HG03432 (cell line): ENCODE results near the gene FBXW7.

Source experiments
- ATAC-seq: cut with Tn5 transposase; IDR thresholded peaks from one replicate; pipeline ENCODE4 v1.9.1; 2021; ENCODE audit warnings: mild to moderate bottlenecking, moderate library complexity; ENCODE audit not compliant: unreplicated experiment

Gene FBXW7

GRCh38 chr4:152476796-152477195 is 59.1 kb downstream of the FBXW7 start:
- ATAC-seq, result no peak

DNA sequence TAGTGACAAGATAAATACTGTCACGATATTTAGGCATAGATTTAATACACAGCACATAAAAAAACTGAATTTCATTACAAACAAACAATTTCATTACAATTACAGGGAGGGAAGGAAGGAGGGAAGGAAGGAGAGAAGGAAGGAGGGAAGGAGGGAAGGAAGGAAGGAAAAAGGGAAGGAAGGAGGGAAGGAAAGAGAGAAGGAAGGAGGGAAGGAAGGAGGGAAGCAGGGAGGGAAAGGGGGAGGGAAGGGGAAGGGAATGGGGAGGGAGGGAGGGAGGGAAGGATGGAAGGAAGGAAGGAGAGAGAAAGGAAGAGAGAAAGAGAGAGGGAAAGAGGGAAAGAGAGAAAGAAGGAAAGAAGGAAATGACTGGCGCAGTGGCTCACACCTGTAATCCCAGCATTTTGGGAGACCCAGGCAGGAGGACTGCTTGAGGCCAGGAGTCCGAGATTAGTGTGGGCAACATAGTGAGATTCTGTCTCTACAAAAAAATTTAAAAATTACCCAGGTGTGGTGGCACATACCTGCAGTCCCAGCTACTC is 64.6 kb downstream of the FBXW7 start:
- ATAC-seq, result no peak

DNA sequence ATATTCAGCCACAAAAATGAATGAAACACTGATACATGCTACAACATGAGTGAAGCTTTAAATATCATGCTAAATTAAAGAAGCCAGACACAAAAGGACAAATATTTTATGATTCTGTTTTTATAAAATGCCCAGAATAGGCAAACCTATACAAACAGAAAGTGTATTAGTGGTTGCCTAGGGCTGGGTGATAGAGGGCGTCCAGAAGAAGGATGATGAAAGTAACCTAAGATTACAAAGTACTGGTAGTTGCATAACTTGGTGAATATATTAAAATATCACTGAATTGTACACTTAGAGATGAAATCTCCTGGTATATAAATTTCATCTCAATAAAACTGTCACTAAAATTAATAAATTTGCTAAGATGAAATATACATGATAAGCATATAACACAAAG is 67.5 kb downstream of the FBXW7 start:
- no peak for ATAC-seq

- no peak for ATAC-seq
Observed at GRCh38 chr4:152467101-152467500, 68.8 kb downstream of the FBXW7 start.

DNA sequence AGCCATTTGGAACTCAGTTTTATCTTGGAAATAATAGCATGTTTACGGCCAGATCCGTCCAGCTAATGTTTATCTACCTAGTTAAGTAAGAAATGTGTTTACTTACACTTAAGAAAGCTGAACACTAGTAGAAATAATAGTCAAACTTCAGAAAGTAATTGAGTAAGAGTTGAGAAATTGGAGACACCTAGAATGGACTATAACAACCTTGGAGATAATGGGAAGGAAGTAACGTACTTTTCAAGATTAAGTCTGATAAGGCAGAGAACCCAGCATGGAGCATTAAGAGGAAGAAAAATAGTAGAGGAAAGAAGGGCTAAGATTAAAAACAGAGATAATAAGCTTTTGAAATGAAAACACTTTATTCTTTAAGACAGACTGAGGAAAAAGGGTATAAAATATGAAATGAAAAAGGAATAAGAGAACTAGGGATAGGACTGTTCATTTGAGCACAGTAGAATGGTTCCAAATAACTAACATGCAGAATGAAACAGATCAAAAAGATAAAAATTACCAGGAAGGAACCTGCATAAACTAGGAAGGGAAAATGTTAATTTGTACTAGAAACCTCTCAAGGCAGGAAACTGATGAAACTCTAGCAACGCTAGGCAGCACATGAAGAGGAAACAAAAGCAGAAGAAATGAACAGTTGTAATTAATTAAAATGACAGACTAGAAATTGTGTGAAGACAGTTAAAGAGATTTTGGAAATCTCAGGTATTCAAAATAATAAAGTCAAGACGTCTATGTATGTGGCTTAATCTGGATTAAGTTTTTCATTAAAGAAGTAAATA is 71.7 kb downstream of the FBXW7 start:
- no peak for ATAC-seq

GRCh38 chr4:152463562-152463961 is 72.3 kb downstream of the FBXW7 start:
- ATAC-seq, result no peak

DNA sequence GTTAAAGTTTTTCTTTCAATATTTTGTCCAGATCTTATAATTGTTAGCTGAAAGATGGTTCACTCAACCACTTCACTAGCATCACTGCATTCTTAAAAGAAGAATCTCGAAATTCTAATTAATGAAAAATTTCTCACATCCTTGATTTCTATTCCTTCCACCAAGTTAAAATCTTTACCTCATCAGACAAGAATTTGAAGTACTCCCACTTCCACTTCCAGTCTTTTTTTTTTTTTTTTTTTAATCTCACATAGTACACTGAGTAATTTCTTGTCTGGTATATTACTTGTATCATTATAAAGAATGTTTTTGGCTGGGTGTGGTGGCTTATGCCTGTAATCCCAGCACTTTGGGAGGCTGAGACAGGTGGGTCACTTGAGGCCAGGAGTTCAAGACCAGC is 73.2 kb downstream of the FBXW7 start:
- no peak for ATAC-seq

GRCh38 chr4:152462047-152462446 is 73.8 kb downstream of the FBXW7 start:
- ATAC-seq, result peak; percentile 74

- peak; percentile 31 for ATAC-seq
Observed at GRCh38 chr4:152460488-152460887, 75.4 kb downstream of the FBXW7 start.

GRCh38 chr4:152459326-152459725 is 76.6 kb downstream of the FBXW7 start:
- no peak for ATAC-seq

DNA sequence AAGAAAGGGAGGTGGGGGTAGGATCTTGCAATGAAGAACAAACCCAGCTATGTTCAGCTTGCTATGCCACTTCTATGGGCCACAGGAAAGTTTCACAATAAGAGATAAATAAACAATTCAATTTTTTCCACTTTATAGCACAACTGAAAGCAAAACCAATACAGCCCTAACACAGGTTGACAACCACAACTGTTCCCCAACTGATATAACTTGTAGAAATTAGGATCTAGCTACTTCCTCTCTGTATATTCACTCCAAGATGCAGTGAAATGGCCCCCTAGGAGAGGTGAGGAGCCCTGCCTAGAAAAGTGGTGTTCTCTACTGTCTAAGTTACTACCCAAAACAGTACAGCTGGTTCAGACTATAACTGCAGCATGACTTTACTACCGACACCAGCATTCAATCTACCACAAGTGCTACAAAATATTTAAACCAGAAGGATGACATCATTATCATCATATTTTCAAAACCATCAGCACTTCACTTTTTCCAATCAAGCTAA is 77.0 kb downstream of the FBXW7 start:
- ATAC-seq, result peak; percentile 36

GRCh38 chr4:152456609-152457008 is 79.3 kb downstream of the FBXW7 start:
- ATAC-seq, result no peak

- no peak for ATAC-seq
Observed at GRCh38 chr4:152455311-152455710, 80.6 kb downstream of the FBXW7 start.

GRCh38 chr4:152454398-152455011 is 81.4 kb downstream of the FBXW7 start:
- no peak for ATAC-seq

GRCh38 chr4:152451496-152451895 is 84.4 kb downstream of the FBXW7 start:
- ATAC-seq, result no peak

DNA sequence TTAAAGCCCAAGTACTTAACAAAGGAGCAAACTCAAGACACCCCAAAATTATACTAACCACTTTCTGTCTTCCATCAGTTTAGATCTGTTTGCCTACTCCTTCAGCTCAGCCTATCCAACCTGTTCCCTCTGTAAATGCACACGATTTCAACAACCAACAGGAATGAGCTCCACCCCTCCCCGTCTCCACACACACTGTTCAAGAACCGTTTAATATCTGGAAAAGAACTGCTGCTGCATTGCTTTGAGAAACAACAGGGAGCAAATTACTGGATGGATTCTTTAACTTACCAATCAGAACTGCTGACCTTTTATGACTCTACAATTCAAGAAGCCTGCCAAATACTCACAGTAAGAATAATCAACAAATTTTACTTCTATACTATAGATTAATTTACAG is 87.0 kb downstream of the FBXW7 start:
- ATAC-seq, result no peak

GRCh38 chr4:152448038-152448707 is 87.7 kb downstream of the FBXW7 start:
- ATAC-seq, result no peak

DNA sequence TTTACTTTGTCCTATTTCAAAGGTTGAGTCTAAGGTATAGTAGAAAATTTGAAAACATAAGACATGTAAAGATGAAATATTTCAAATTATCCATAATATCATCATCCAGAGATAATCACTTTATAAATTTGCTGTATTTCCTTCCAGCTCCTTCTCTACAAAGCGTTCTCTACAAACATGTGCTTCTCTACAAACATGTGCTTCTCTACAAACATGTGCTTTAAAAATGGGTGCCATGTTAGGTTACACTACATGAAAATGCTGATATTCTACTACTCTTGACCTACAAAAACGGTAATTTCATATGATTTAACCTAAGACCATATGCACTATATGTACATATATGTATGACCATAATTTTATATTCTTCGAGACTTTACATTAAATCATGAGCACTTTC is 92.0 kb downstream of the FBXW7 start:
- no peak for ATAC-seq

- no peak for ATAC-seq
Observed at GRCh38 chr4:152437561-152437960, 98.3 kb downstream of the FBXW7 start.

DNA sequence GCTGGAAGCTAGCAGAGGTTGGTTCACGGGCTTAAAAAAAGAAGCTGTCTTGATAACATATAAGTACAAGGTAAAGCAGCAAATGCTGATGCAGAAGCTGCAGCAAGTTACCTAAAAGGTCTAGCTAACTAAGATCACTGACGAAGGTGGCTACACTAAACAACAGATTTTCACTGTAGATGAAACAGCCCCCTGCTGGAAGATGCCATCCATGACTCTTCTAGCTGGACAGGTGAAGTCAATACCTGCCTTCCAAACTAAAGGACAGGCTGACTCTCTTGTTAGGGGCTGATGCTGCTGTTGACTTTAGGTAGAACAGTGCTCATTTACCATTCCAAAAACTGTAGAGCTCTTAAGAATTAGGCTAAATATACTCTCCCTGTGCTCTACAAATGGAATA is 99.5 kb downstream of the FBXW7 start:
- ATAC-seq, result no peak

DNA sequence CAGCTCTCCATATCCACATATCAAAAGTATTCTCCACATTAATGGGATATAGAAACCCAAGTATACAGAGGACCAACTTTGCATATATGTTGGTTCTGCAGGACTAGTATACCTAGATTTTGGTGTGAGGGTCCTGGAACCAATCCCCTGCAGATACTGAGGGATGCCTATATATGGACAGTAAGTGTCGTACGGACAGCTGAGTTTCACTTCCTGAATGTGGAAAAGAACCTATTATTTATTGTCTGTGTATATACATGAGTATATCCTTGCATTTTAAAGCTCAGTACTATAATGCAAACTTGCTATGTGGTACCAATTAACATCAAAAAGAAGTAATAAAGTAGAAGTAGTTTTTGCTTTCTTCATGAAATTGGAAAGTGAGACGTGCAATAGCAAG is 101.9 kb downstream of the FBXW7 start:
- no peak for ATAC-seq

GRCh38 chr4:152431784-152432183 is 104.1 kb downstream of the FBXW7 start:
- no peak for ATAC-seq
